SJCRH30 (cell line): ENCODE measurements around the gene ZNF662. TPM values are rescaled to one million over a fixed set of nuclear protein-coding genes. Genes with fewer than 3 reads are reported as not detected.

ENCODE experiments used
- DNase-seq, 2 experiments: peaks; one replicate each; pipeline ENCODE4 v3.0.0-alpha.2; 2015 to 2020
- H3K27ac ChIP-seq: fragments of 250-450 bp; sonication (Bioruptor Pico); 2 replicates; pipeline ENCODE4 v1.5.1; 2020; ENCODE audit warnings: mild to moderate bottlenecking, moderate library complexity
- H3K27me3 ChIP-seq: fragments of 250-450 bp; sonication (Bioruptor Pico); 2 replicates; pipeline ENCODE4 v1.5.1; 2020; ENCODE audit warnings: mild to moderate bottlenecking, moderate library complexity
- H3K36me3 ChIP-seq: fragments of 250-450 bp; sonication (Bioruptor Pico); 2 replicates; pipeline ENCODE4 v1.5.1; 2020; ENCODE audit warnings: mild to moderate bottlenecking, moderate library complexity
- H3K4me1 ChIP-seq: fragments of 250-450 bp; sonication (Bioruptor Pico); 2 replicates; pipeline ENCODE4 v1.5.1; 2020; ENCODE audit warnings: mild to moderate bottlenecking, moderate library complexity
- H3K4me3 ChIP-seq: fragments of 250-450 bp; sonication (Bioruptor Pico); 2 replicates; pipeline ENCODE4 v1.5.1; 2020; ENCODE audit warnings: mild to moderate bottlenecking, moderate library complexity
- H3K9me3 ChIP-seq: fragments of 250-450 bp; sonication (Bioruptor Pico); replicated peaks from 2 replicates; pipeline ENCODE4 v1.5.1; 2020; ENCODE audit warnings: mild to moderate bottlenecking, moderate library complexity
- total RNA-seq: library from RNA; depleted of rRNA; stranded (reverse); fragments of >200 nt; shearing (Covaris generic); gene quantifications from 2 replicates; pipeline ENCODE4 v1.2.3, GENCODE V29; 2014; rRNA removed

Gene ZNF662
- total RNA-seq, 1 experiment from 2014 or later, result not detected

- no peak overlapping the region for H3K27ac ChIP-seq
- no peak for DNase-seq
- H3K36me3 ChIP-seq, result no peaks in the 10 kb centered on the region
- no peak overlapping the region for H3K4me3 ChIP-seq
- H3K4me1 ChIP-seq, result no peaks in the 10 kb centered on the region
- H3K27me3 ChIP-seq, result no peaks in the 10 kb centered on the region
- no peaks in the 10 kb centered on the region for H3K9me3 ChIP-seq
Observed at GRCh38 chr3:42937334-42937733, 31.4 kb downstream of the ZNF662 start.

- no peak overlapping the region for H3K27ac ChIP-seq
- H3K4me3 ChIP-seq, result no peak overlapping the region
- no peaks in the 10 kb centered on the region for H3K9me3 ChIP-seq
- no peaks in the 10 kb centered on the region for H3K4me1 ChIP-seq
- H3K27me3 ChIP-seq, result no peaks in the 10 kb centered on the region
- no peaks in the 10 kb centered on the region for H3K36me3 ChIP-seq
- DNase-seq, result no peak
Observed at GRCh38 chr3:42942693-42943092, 36.8 kb downstream of the ZNF662 start.

DNA sequence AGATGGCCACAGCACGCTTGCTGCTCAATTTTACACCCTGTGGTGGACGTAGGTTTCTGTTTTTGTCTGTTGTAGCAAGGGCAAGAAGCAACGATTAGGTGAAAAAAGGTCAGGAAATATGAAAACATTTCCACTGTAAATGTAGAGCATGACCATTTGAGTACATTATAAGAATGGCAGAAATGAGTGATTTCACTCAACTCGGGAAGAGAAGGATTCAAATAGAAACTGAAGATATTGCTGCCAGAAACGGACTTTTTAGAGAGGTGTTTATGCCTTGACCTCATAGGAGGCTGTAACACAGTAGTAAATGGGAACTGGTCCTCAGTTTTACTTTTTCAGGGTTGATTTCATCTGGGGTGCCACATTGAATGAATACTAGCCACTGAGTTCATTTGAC, 40.1 kb downstream of the ZNF662 start:
- Histone ChIP-seq H3K36me3 (no peaks in the 10 kb centered on the region), H3K4me3 (no peak overlapping the region), H3K27me3 (no peaks in the 10 kb centered on the region), H3K27ac (no peak overlapping the region), H3K9me3 (no peaks in the 10 kb centered on the region), H3K4me1 (no peaks in the 10 kb centered on the region)
- no peak for DNase-seq

- H3K36me3 ChIP-seq, result no peaks in the 10 kb centered on the region
- no peaks in the 10 kb centered on the region for H3K4me1 ChIP-seq
- no peak overlapping the region for H3K4me3 ChIP-seq
- no peaks in the 10 kb centered on the region for H3K27me3 ChIP-seq
- no peaks in the 10 kb centered on the region for H3K9me3 ChIP-seq
- H3K27ac ChIP-seq, result no peak overlapping the region
- DNase-seq, result no peak
Observed at GRCh38 chr3:42957573-42957972, 51.6 kb downstream of the ZNF662 start.

GRCh38 chr3:42960282-42960681, 54.3 kb downstream of the ZNF662 start:
- H3K4me3 ChIP-seq, result no peak overlapping the region
- H3K9me3 ChIP-seq, result no peaks in the 10 kb centered on the region
- peak in 1 of 2 experiments; percentile 8 for DNase-seq
- H3K27me3 ChIP-seq, result no peaks in the 10 kb centered on the region
- H3K36me3 ChIP-seq, result no peaks in the 10 kb centered on the region
- no peak overlapping the region for H3K27ac ChIP-seq
- no peaks in the 10 kb centered on the region for H3K4me1 ChIP-seq

DNA sequence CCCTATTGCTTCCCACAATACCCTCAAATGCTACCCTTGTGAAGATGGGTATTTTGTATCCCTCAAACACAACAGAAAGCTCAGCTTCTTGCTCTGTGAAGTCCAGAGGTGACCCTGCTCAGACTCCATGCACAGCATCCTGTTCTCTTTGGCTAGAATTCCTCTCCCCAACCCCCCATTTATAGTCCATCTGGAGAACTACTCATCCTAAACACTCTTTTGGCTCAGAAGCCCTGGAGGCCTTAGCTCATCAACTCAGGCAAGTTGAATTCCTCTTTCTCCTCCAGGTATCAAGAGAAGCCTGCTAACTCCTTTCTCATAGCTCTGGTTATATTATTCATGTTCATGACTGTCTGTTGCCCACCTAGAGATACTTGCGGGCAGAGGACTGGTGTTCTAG, 54.8 kb downstream of the ZNF662 start:
- no peak for DNase-seq
- Histone ChIP-seq H3K36me3 (no peaks in the 10 kb centered on the region), H3K9me3 (no peaks in the 10 kb centered on the region), H3K27me3 (no peaks in the 10 kb centered on the region), H3K4me3 (no peak overlapping the region), H3K27ac (no peak overlapping the region), H3K4me1 (no peaks in the 10 kb centered on the region)

DNA sequence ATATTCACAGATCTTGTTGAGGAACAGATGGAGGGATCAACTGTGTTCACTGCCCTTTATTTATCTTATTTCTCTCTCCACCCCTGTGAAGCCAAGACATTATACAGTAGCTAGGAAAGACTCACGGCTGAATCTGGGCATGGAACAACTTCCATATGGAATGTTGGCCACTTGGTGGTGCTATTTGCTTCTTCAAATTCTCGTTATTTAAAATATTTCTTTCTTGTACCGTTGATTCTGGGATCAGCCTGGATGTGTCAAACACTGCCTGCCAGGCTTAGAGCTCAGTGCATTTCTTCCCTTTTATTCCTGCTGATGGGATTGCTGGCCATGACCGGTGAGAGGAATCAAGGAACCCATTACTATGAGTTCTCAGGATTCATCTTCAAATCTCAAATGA, 55.7 kb downstream of the ZNF662 start:
- Histone ChIP-seq H3K27ac (no peak overlapping the region), H3K4me1 (no peaks in the 10 kb centered on the region), H3K9me3 (no peaks in the 10 kb centered on the region), H3K27me3 (no peaks in the 10 kb centered on the region), H3K4me3 (no peak overlapping the region), H3K36me3 (no peaks in the 10 kb centered on the region)
- peak in 1 of 2 experiments; percentile 45 for DNase-seq

- no peaks in the 10 kb centered on the region for H3K4me1 ChIP-seq
- no peak for DNase-seq
- no peak overlapping the region for H3K27ac ChIP-seq
- H3K9me3 ChIP-seq, result no peaks in the 10 kb centered on the region
- no peaks in the 10 kb centered on the region for H3K36me3 ChIP-seq
- no peaks in the 10 kb centered on the region for H3K27me3 ChIP-seq
- H3K4me3 ChIP-seq, result no peak overlapping the region
Observed at GRCh38 chr3:42963269-42963668, 57.3 kb downstream of the ZNF662 start.

GRCh38 chr3:42964266-42964665, 58.3 kb downstream of the ZNF662 start:
- H3K36me3 ChIP-seq, result no peaks in the 10 kb centered on the region
- no peaks in the 10 kb centered on the region for H3K4me1 ChIP-seq
- H3K27me3 ChIP-seq, result no peaks in the 10 kb centered on the region
- no peak overlapping the region for H3K27ac ChIP-seq
- H3K9me3 ChIP-seq, result no peaks in the 10 kb centered on the region
- no peak for DNase-seq
- H3K4me3 ChIP-seq, result no peak overlapping the region

Other genes with a start within 250 kb of the ZNF662 start
- 0.59 and 0.71 TPM in 2 replicates for gene KLHL40, start 220.6 kb upstream of the ZNF662 start, total RNA-seq
- not detected in 2 replicates for gene HHATL, start 203.3 kb upstream of the ZNF662 start, total RNA-seq
- gene CCDC13, start 132.9 kb upstream of the ZNF662 start, total RNA-seq, result 0.33 and 0.34 TPM in 2 replicates
- gene HIGD1A, start 101.7 kb upstream of the ZNF662 start, total RNA-seq, result 155 and 171 TPM in 2 replicates
- not detected in 2 replicates for gene ACKR2, start 96.7 kb upstream of the ZNF662 start, total RNA-seq
- gene CYP8B1, start 30.3 kb upstream of the ZNF662 start, total RNA-seq, result not detected in 2 replicates
- not detected in 2 replicates for gene GASK1A, start 73.2 kb downstream of the ZNF662 start, total RNA-seq
- 1.3 and 1.8 TPM in 2 replicates for gene POMGNT2, start 199.9 kb downstream of the ZNF662 start, total RNA-seq